Smooth muscle cell (in vitro differentiated cells): Measurements from ENCODE around the gene TKFC. TPM values are rescaled to one million over a fixed set of nuclear protein-coding genes. Genes with fewer than 3 reads are reported as not detected.
A peak's percentile ranks its signal among the peaks of the same experiment; 100 is the strongest.

Experiments used
- DNase-seq: peaks from one replicate; lab custom pipeline; 2025; ENCODE audit not compliant: unreplicated experiment; lab: John Stamatoyannopoulos, UW
- H2AFZ ChIP-seq: fragments of 200-600 bp; sonication (generic); 2 replicates; pipeline ENCODE4 v1.6.0; 2016; ENCODE audit warnings: antibody characterized with exemption, low read depth, mild to moderate bottlenecking
- H3F3A ChIP-seq: fragments of 200-600 bp; sonication (generic); 2 replicates; pipeline ENCODE4 v1.6.0; 2017; ENCODE audit warnings: antibody characterized with exemption, low read depth
- H3K27ac ChIP-seq: fragments of 200-600 bp; sonication (generic); 2 replicates; pipeline ENCODE4 v1.5.1; 2016; ENCODE audit warnings: low read depth, mild to moderate bottlenecking
- H3K27me3 ChIP-seq: fragments of 200-600 bp; sonication (generic); 2 replicates; pipeline ENCODE4 v1.6.1; 2016; ENCODE audit warnings: low read depth, mild to moderate bottlenecking
- H3K36me3 ChIP-seq: fragments of 200-600 bp; sonication (generic); 2 replicates; pipeline ENCODE4 v1.5.1; 2016; ENCODE audit warnings: low read depth
- H3K4me1 ChIP-seq: fragments of 200-600 bp; sonication (generic); 2 replicates; pipeline ENCODE4 v1.5.1; 2016; ENCODE audit warnings: low read depth
- H3K4me2 ChIP-seq: fragments of 200-600 bp; sonication (generic); 2 replicates; pipeline ENCODE4 v1.6.0; 2016; ENCODE audit warnings: mild to moderate bottlenecking
- H3K4me3 ChIP-seq: fragments of 200-600 bp; sonication (generic); 2 replicates; pipeline ENCODE4 v1.5.1; 2016; ENCODE audit warnings: mild to moderate bottlenecking
- H3K79me2 ChIP-seq: fragments of 200-600 bp; sonication (generic); 2 replicates; pipeline ENCODE4 v1.6.0; 2016; ENCODE audit warnings: low read depth, mild to moderate bottlenecking
- H3K9ac ChIP-seq: fragments of 200-600 bp; sonication (generic); 2 replicates; pipeline ENCODE4 v1.6.0; 2016; ENCODE audit warnings: low read depth
- H3K9me3 ChIP-seq: fragments of 200-600 bp; sonication (generic); replicated peaks from 2 replicates; pipeline ENCODE4 v1.5.1; 2016; ENCODE audit warnings: low read depth
- H4K20me1 ChIP-seq: fragments of 200-600 bp; sonication (generic); 2 replicates; pipeline ENCODE4 v1.6.0; 2016; ENCODE audit warnings: low read depth
- WGBS: methylation state at CpG from one replicate; pipeline ENCODE4 v1.1.7; 2016; ENCODE audit warnings: low lambda C conversion rate; 5-methylcytosine and 5-hydroxymethylcytosine counted together
- polyA plus RNA-seq: library from polyadenylated mRNA; unstranded; fragments of >200 nt; fragmentation: Nextera tagmentation; extraction: Ambion mirVana; gene quantifications from 2 replicates; pipeline ENCODE4 v1.2.1, GENCODE V29; 2016
- total RNA-seq: library from RNA; depleted of rRNA; stranded (reverse); fragments of >200 nt; gene quantifications from 2 replicates; pipeline ENCODE4 v1.2.3, GENCODE V29; 2014
- TF ChIP-seq, protein P1 (sequence below): fragments of 200-600 bp; sonication (generic); IDR thresholded peaks from 2 replicates; pipeline ENCODE4 v1.5.1; 2017; ENCODE audit warnings: borderline replicate concordance, mild to moderate bottlenecking, antibody characterized with exemption; ENCODE audit not compliant: insufficient read depth, poor library complexity, severe bottlenecking

The TKFC gene
- total and polyA plus RNA-seq, 2 experiments from 2014 or later: 24.3 to 47.0 TPM

DNA sequence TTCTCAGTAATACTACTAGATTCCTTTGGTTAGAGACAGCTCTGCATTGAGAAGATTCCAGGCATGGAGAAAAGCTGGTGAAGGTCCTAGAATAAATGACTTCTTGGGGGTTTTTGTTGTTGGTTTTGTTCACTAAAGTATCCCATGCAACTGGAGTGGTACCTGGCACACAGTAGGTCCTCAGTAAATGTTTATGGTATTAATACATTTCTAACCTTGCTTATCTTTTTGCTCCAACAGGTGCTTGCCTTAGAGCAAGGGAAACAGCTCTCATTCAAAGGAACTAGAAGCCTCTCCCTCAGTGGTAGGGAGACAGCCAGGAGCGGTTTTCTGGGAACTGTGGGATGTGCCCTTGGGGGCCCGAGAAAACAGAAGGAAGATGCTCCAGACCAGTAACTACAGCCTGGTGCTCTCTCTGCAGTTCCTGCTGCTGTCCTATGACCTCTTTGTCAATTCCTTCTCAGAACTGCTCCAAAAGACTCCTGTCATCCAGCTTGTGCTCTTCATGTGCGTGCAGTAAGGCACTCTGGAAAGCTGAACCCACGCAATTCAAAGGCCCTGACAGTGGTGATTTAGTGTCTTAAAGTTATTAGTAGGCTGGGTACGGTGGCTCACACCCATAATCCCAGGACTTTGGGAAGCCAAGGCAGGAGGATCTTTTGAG is 31.1 kb downstream of the TKFC start:
- H3K9ac ChIP-seq: no peak overlapping the region
- TF ChIP-seq, protein P1, sequence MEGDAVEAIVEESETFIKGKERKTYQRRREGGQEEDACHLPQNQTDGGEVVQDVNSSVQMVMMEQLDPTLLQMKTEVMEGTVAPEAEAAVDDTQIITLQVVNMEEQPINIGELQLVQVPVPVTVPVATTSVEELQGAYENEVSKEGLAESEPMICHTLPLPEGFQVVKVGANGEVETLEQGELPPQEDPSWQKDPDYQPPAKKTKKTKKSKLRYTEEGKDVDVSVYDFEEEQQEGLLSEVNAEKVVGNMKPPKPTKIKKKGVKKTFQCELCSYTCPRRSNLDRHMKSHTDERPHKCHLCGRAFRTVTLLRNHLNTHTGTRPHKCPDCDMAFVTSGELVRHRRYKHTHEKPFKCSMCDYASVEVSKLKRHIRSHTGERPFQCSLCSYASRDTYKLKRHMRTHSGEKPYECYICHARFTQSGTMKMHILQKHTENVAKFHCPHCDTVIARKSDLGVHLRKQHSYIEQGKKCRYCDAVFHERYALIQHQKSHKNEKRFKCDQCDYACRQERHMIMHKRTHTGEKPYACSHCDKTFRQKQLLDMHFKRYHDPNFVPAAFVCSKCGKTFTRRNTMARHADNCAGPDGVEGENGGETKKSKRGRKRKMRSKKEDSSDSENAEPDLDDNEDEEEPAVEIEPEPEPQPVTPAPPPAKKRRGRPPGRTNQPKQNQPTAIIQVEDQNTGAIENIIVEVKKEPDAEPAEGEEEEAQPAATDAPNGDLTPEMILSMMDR: no peak
- peaks cover 27% of the 10 kb centered on the region for H3K79me2 ChIP-seq
- H3K4me3 ChIP-seq: no peak overlapping the region
- no peaks in the 10 kb centered on the region for H4K20me1 ChIP-seq
- no peaks in the 10 kb centered on the region for H3K9me3 ChIP-seq
- H3K27ac ChIP-seq: no peak overlapping the region
- H3F3A ChIP-seq: peaks cover under 1% of the 10 kb centered on the region
- no peak for DNase-seq
- no peaks in the 10 kb centered on the region for H3K36me3 ChIP-seq
- 98% methylated on average over 5 of the region's 5 CpGs for WGBS
- H3K27me3 ChIP-seq: no peaks in the 10 kb centered on the region
- H3K4me2 ChIP-seq: no peak overlapping the region
- H3K4me1 ChIP-seq: peaks cover 18% of the 10 kb centered on the region
- no peak overlapping the region for H2AFZ ChIP-seq

DNA sequence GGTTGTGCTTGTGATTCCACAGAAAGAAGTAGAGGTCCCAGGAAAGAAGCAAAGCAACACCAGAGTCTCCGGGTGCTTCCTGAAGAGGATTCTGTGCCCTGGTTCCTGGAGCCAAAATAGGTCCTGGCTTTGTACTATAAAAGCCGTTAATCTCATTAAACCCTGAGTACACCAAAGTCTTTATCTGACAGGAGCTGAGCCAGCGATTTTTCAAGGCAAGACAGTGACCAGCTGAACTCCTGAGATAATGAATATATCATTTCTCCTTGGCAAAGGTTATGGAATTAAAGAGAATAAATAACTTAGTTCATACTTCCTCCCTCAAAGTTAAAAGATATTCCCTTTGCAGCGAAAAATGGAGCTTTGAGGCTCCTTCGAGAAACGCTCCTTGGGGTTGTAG is 34.4 kb downstream of the TKFC start:
- no peaks in the 10 kb centered on the region for H3K9me3 ChIP-seq
- H3K4me2 ChIP-seq: no peak overlapping the region
- 98% methylated on average over 6 of the region's 6 CpGs for WGBS
- H3K79me2 ChIP-seq: peaks cover 21% of the 10 kb centered on the region
- H3K27me3 ChIP-seq: no peaks in the 10 kb centered on the region
- no peak overlapping the region for H3K9ac ChIP-seq
- no peaks in the 10 kb centered on the region for H4K20me1 ChIP-seq
- DNase-seq: no peak
- peaks cover 5% of the 10 kb centered on the region for H3K4me1 ChIP-seq
- H3F3A ChIP-seq: peaks cover 4% of the 10 kb centered on the region
- H3K4me3 ChIP-seq: no peak overlapping the region
- no peak overlapping the region for H2AFZ ChIP-seq
- TF ChIP-seq, protein P1: no peak
- peak overlapping the region; percentile 9 for H3K27ac ChIP-seq
- no peaks in the 10 kb centered on the region for H3K36me3 ChIP-seq

DNA sequence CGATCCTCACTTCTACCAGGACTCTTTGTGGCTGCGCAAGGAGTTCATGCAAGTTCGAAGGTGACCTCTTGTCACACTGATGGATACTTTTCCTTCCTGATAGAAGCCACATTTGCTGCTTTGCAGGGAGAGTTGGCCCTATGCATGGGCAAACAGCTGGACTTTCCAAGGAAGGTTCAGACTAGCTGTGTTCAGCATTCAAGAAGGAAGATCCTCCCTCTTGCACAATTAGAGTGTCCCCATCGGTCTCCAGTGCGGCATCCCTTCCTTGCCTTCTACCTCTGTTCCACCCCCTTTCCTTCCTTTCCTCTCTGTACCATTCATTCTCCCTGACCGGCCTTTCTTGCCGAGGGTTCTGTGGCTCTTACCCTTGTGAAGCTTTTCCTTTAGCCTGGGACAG is 35.6 kb downstream of the TKFC start:
- 98% methylated on average over 7 of the region's 7 CpGs for WGBS
- peaks cover 9% of the 10 kb centered on the region for H3K79me2 ChIP-seq
- H2AFZ ChIP-seq: no peak overlapping the region
- no peaks in the 10 kb centered on the region for H3K36me3 ChIP-seq
- no peak for DNase-seq
- peaks cover 4% of the 10 kb centered on the region for H3F3A ChIP-seq
- H3K27me3 ChIP-seq: no peaks in the 10 kb centered on the region
- no peaks in the 10 kb centered on the region for H3K4me1 ChIP-seq
- peak overlapping the region; percentile 81 for H3K9ac ChIP-seq
- H3K4me3 ChIP-seq: no peak overlapping the region
- no peaks in the 10 kb centered on the region for H3K9me3 ChIP-seq
- H4K20me1 ChIP-seq: no peaks in the 10 kb centered on the region
- H3K4me2 ChIP-seq: peak overlapping the region; percentile 43
- TF ChIP-seq, protein P1: no peak
- H3K27ac ChIP-seq: peak overlapping the region; percentile 96
